PC-3 (cell line): ENCODE results near the gene FGF1. TPM values are rescaled to one million over a fixed set of nuclear protein-coding genes. Genes with fewer than 3 reads are reported as not detected.

ENCODE experiments used
- ATAC-seq: fragments of 200-7000 bp; cut with Tn5 transposase; 2 replicates; pipeline ENCODE4 v1.9.1; 2020; ENCODE audit warnings: mild to moderate bottlenecking, moderate library complexity
- Bru-seq: library from RNA; stranded (reverse); fragments of 400-500 nt; gene quantifications from one replicate; lab custom pipeline; 2021; lab: Mats Ljungman, UMichigan
- BruChase-seq, 2 experiments: library from RNA; stranded (reverse); fragments of 400-500 nt; gene quantifications; one replicate each; lab custom pipeline; 2021; lab: Mats Ljungman, UMichigan
- BruUV-seq: library from RNA; stranded (reverse); fragments of 400-500 nt; replicated peaks from 2 replicates; lab custom pipeline; 2021; lab: Mats Ljungman, UMichigan
- CTCF ChIA-PET: fragments of 300-600 bp; sonication (Branson Sonifier 250); formaldehyde crosslinking; loops from one replicate; lab custom pipeline; 2022; ENCODE audit warnings: antibody characterized with exemption; lab: Charles Lee
- POLR2A ChIA-PET: fragments of 300-600 bp; sonication (Branson Sonifier 250); formaldehyde crosslinking; loops from one replicate; lab custom pipeline; 2022; ENCODE audit warnings: antibody characterized with exemption; ENCODE audit not compliant: unreplicated experiment; lab: Charles Lee
- DNase-seq: peaks from one replicate; pipeline ENCODE4 v3.0.0-alpha.2; 2015
- H2AFZ ChIP-seq: fragments of 300-600 bp; sonication (generic); 2 replicates; pipeline ENCODE4 v1.6.0; 2016; ENCODE audit warnings: antibody characterized with exemption, low read length
- H3F3A ChIP-seq: fragments of 300-600 bp; sonication (generic); one replicate; pipeline ENCODE4 v1.6.0; 2017; ENCODE audit warnings: antibody characterized with exemption, low read length, control low read depth, mild to moderate bottlenecking; ENCODE audit not compliant: unreplicated experiment
- H3K27ac ChIP-seq: fragments of 300-600 bp; sonication (generic); 2 replicates; pipeline ENCODE4 v1.5.1; 2016; ENCODE audit warnings: mild to moderate bottlenecking, low read length
- H3K27me3 ChIP-seq: fragments of 300-600 bp; sonication (generic); 2 replicates; pipeline ENCODE4 v1.6.1; 2016; ENCODE audit warnings: low read length, mixed read lengths
- H3K36me3 ChIP-seq: fragments of 300-600 bp; sonication (generic); 2 replicates; pipeline ENCODE4 v1.6.1; 2016; ENCODE audit warnings: low read depth, mixed run types, low read length, mixed read lengths
- H3K4me1 ChIP-seq: fragments of 300-600 bp; sonication (generic); 2 replicates; pipeline ENCODE4 v1.5.1; 2016; ENCODE audit warnings: low read length; ENCODE audit not compliant: insufficient read depth
- H3K4me2 ChIP-seq: fragments of 300-600 bp; sonication (generic); 2 replicates; pipeline ENCODE4 v1.6.0; 2016; ENCODE audit warnings: low read length
- H3K4me3 ChIP-seq: fragments of 300-600 bp; sonication (generic); 2 replicates; pipeline ENCODE4 v1.5.1; 2016; ENCODE audit warnings: mild to moderate bottlenecking, low read length, mixed read lengths
- H3K79me2 ChIP-seq: fragments of 300-600 bp; sonication (generic); 2 replicates; pipeline ENCODE4 v1.6.1; 2017; ENCODE audit warnings: low read length, mixed read lengths
- H3K9ac ChIP-seq: fragments of 300-600 bp; sonication (generic); 2 replicates; pipeline ENCODE4 v1.6.0; 2016; ENCODE audit warnings: mild to moderate bottlenecking, low read length
- H3K9me2 ChIP-seq: fragments of 300-600 bp; sonication (generic); replicated peaks from 2 replicates; pipeline ENCODE4 v1.6.1; 2016; ENCODE audit warnings: mixed run types, low read length, mixed read lengths
- H3K9me3 ChIP-seq: fragments of 300-600 bp; sonication (generic); 2 replicates; pipeline ENCODE4 v1.6.1; 2016; ENCODE audit warnings: low read length, mixed read lengths
- H4K20me1 ChIP-seq: fragments of 300-600 bp; sonication (generic); 2 replicates; pipeline ENCODE4 v1.6.1; 2016; ENCODE audit warnings: low read length, mixed read lengths
- CTCF ChIP-seq: fragments of 300-600 bp; sonication (generic); conservative IDR thresholded peaks from 2 replicates; pipeline ENCODE4 v1.5.1; 2017; ENCODE audit warnings: antibody characterized with exemption, low read depth, mild to moderate bottlenecking, low read length
- EZH2 ChIP-seq: fragments of 300-600 bp; sonication (generic); IDR thresholded peaks from one replicate; pipeline ENCODE4 v1.6.1; 2017; ENCODE audit warnings: antibody characterized with exemption, mild to moderate bottlenecking, low read length; ENCODE audit not compliant: unreplicated experiment
- EZH2phosphoT487 ChIP-seq: fragments of 300-600 bp; sonication (generic); IDR thresholded peaks from 2 replicates; pipeline ENCODE4 v1.6.1; 2018; ENCODE audit warnings: mild to moderate bottlenecking, antibody characterized with exemption, low read length, borderline replicate concordance
- intact Hi-C: fragments of 100-400 bp; cut with micrococcal nuclease; formaldehyde crosslinking; loops from 2 replicates; pipeline ENCODE4 v1.9.0; 2023
- long read RNA-seq: library from polyadenylated mRNA; unstranded; transcript quantifications from one replicate; pipeline ENCODE4 v2.0.0, GENCODE V29; 2021; ENCODE audit not compliant: unreplicated experiment
- total RNA-seq: library from RNA; depleted of rRNA; stranded (reverse); fragments of >200 nt; gene quantifications from 2 replicates; pipeline ENCODE4 v1.2.3, GENCODE V29; 2014; rRNA removed

FGF1 gene
- 1.5 and 9.7 TPM in 2 replicates for total RNA-seq
- percentile 28 among the genes with signal in this experiment for Bru-seq, nascent RNA
- BruChase-seq, experiment 1, labeled RNA remaining after a 6-hour chase, result percentile 29 among the genes with signal in this experiment
- percentile 16 among the genes with signal in this experiment for BruChase-seq, experiment 2, labeled RNA remaining after a 2-hour chase
- long read RNA-seq, partial matches to known transcripts, result 0 of 6 reads
- long read RNA-seq, other reads (novel, unspliced or antisense), result 6 of 6 reads

GRCh38 chr5:142685418-142686209, at the start of gene FGF1:
TSS of gene FGF1 (minus strand) at chr5:142686090. CDS start at chr5:142614127, 71,963 bp downstream.
- no peak within 1 kb of the TSS for H3K27ac ChIP-seq
- no TSS peak for BruUV-seq

GRCh38 chr5:142727735-142728047, 41.8 kb upstream of the FGF1 start:
- TF ChIP-seq EZH2phosphoT487 (no peak), EZH2 (no peak), CTCF (no peak)
- POLR2A ChIA-PET, result no interaction called here

More at GRCh38 chr5:142685418-142686209, at the start of gene FGF1:
- Histone ChIP-seq H3K9ac (no peak within 1 kb of the TSS), H3K27me3 (no peaks in the 10 kb centered on the region), H3K36me3 (no peaks in the 10 kb centered on the region), H3K79me2 (no peaks in the 10 kb centered on the region), H3K4me2 (no peak within 1 kb of the TSS), H3K9me3 (no peaks in the 10 kb centered on the region), H3K4me3 (no peak within 1 kb of the TSS), H2AFZ (no peak within 1 kb of the TSS), H3K4me1 (peaks cover 17% of the 10 kb centered on the region), H3F3A (no peaks in the 10 kb centered on the region), H3K9me2 (no peaks in the 10 kb centered on the region), H4K20me1 (no peaks in the 10 kb centered on the region)
- intact Hi-C loops, result no loop called here
- CTCF ChIA-PET, result interaction anchor here (0.6 kb wide), 1 partner anchor 87 kb away, joined by 4 read pairs; no protein-coding TSS in a partner anchor
- ATAC-seq, result no peak
- TF ChIP-seq EZH2 (no peak), EZH2phosphoT487 (no peak), CTCF (no peak)
- POLR2A ChIA-PET, result interaction anchor here (0.5 kb wide), 1 partner anchor 42 kb away, joined by 3 read pairs; no protein-coding TSS in a partner anchor
- no peak for DNase-seq

More at GRCh38 chr5:142727735-142728047, 41.8 kb upstream of the FGF1 start:
- Histone ChIP-seq H3F3A (no peaks in the 10 kb centered on the region), H2AFZ (no peak overlapping the region), H3K79me2 (no peaks in the 10 kb centered on the region), H3K4me2 (no peak overlapping the region), H3K4me1 (peaks cover 9% of the 10 kb centered on the region), H3K4me3 (no peak overlapping the region), H3K27ac (no peak overlapping the region), H3K9me3 (no peaks in the 10 kb centered on the region), H3K27me3 (no peaks in the 10 kb centered on the region), H3K9me2 (no peaks in the 10 kb centered on the region), H3K9ac (no peak overlapping the region), H3K36me3 (no peaks in the 10 kb centered on the region), H4K20me1 (no peaks in the 10 kb centered on the region)
- intact Hi-C loops, result no loop called here
- ATAC-seq (no peak), DNase-seq (no peak)
- no TSS peak for BruUV-seq
- CTCF ChIA-PET, result no interaction called here
